ENCODE data around the gene TAF1B.

Gene TAF1B

DNA sequence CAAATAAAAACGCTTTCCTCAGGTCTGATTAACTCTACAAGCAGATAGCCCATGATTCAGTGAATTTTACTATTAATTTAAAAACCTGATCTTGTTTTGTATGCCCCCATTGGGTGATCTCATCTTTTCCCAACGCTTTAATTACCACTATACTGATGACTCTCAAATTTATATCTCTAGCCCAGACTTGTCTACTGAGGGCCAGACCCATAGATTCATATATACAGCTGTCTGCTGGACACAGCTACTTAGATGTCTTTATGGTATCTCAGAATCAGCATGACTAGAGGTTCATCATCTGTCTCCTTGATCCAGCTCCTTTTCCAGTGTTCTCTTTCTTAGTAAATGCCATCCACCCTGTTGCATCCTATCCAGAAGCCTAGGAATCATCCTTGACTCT lies 33.8 kb downstream of the TAF1B start:
- DNase-seq (ENCODE audit: extremely low spot score, insufficient read length, low read depth) (no peak), FAIRE-seq (no peak)

GRCh38 chr2:9877726-9878125 lies 34.5 kb downstream of the TAF1B start:
- FAIRE-seq: no peak

GRCh38 chr2:9879455-9880194 lies 36.4 kb downstream of the TAF1B start:
- no peak for DNase-seq (ENCODE audit: extremely low spot score, insufficient read length, low read depth)
- FAIRE-seq: no peak

More at GRCh38 chr2:9877726-9878125, 34.5 kb downstream of the TAF1B start:
- DNase-seq (ENCODE audit: extremely low spot score, insufficient read length, low read depth): no peak

- DNase-seq (ENCODE audit: extremely low spot score, insufficient read length, low read depth) (no peak), FAIRE-seq (no peak)
These were observed 40.6 kb downstream of the TAF1B start for GRCh38 chr2:9883897-9884296.

DNA sequence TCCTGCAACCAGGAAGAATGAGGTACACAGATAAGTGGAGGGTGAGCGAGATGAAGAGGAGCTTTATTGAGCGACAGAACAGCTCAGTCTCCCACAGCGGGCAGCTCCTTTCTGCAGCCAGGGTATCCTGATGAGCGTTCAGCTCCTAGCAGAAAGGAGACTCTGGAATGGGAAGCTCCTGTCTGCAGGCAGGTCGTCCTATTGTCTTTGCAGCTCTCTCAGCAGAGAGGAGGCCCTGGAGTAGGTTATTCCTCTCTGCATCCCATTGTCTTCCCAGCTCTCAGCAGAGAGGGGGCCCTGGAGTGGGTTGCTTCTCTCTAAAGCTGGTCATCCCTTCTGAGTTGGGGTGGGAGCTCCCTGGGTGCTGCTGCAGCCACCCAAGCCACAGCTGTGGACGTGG lies 41.2 kb downstream of the TAF1B start:
- DNase-seq (ENCODE audit: extremely low spot score, insufficient read length, low read depth): no peak
- FAIRE-seq: no peak

GRCh38 chr2:9885036-9885684 lies 41.9 kb downstream of the TAF1B start:
- no peak for FAIRE-seq
- no peak for DNase-seq (ENCODE audit: extremely low spot score, insufficient read length, low read depth)

GRCh38 chr2:9887513-9887912 lies 44.2 kb downstream of the TAF1B start:
- no peak for DNase-seq (ENCODE audit: extremely low spot score, insufficient read length, low read depth)
- no peak for FAIRE-seq

DNA sequence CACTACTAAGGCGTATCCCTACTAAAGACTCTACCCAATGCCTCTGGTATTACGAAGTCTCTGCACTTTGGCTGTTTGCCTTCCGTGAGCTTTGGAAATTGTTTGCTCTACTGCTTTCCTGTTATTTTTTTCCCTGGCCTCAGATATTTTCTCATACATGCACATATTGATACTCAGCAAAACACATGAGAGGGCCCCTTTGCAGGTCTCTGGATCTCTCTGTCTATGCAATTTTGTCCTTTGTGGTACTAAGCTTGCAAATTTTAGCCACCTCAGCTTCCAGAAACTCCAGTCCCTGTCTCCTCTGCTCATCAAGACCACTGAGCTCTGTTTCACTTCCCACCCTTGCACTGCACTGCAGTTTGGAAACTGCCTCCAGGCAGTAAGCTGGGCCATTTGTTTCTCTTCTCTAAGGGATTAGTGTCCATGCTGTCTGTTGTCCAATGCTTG lies 46.6 kb downstream of the TAF1B start:
- no peak for FAIRE-seq
- no peak for DNase-seq (ENCODE audit: extremely low spot score, insufficient read length, low read depth)

DNA sequence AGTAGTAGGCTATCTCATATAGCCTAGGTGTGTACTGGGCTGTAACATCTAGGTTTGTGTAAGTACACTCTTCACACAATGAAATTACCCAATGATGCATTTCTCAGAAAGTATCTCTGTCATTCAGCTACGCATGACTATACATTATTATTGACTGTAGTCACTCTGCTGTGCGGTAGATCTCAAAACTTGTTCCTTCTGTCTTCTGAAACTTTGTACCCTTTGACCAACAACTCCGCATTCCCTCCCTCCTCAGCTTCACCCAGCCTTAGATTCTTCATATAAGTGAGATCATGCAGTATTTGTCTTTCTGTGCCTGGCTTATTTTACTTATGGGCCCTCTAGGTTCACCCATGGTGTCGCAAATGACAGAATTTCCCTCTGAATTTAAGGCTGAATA lies 49.0 kb downstream of the TAF1B start:
- DNase-seq (ENCODE audit: extremely low spot score, insufficient read length, low read depth) (no peak), FAIRE-seq (no peak)

- FAIRE-seq (no peak), DNase-seq (ENCODE audit: extremely low spot score, insufficient read length, low read depth) (no peak)
These were observed 52.7 kb downstream of the TAF1B start for GRCh38 chr2:9895669-9896590.

DNA sequence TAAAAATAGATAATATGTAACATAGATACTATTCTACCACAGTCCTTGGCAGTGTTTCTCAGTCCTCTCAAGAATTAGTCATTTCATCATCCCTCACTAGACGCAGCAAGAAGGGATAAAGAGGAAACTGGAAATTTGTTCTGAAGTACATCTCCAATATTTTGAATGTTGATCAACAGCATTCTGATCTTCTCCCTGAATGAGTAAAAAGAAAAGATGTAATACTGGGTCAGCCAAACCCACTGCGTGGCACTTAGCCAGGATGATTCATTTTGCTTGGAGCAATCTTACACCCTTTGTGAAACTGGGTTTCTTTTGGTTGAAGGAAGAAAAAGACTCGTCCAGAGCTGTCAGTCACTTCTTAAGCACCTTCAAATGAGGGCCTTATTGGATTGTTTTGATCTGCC lies 54.1 kb downstream of the TAF1B start:
- DNase-seq (ENCODE audit: extremely low spot score, insufficient read length, low read depth) (no peak), FAIRE-seq (peak; percentile 59)

DNA sequence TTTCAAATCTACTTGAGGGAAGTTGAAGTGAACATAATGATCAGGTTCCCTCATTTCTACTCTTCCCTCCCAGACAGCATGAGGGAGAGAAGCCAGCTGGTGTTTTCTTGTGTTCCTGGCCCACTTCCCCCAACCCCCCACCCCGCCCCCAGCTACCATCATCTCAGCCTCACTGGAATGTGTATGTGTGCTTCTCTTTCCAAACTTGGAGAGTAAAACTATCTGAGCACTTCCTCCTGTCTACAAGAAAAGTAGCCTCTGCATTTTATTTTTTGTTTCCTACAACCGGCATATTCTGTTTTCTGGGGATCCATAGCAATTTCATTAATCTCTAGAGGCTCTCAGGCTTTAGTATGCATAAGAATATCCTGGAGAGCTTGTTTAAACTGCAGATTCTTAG lies 54.6 kb downstream of the TAF1B start:
- no peak for DNase-seq (ENCODE audit: extremely low spot score, insufficient read length, low read depth)
- no peak for FAIRE-seq

GRCh38 chr2:9905413-9905812 lies 62.1 kb downstream of the TAF1B start:
- DNase-seq (ENCODE audit: extremely low spot score, insufficient read length, low read depth): no peak
- peak; percentile 5 for FAIRE-seq

GRCh38 chr2:9907402-9907801 lies 64.1 kb downstream of the TAF1B start:
- DNase-seq (ENCODE audit: extremely low spot score, insufficient read length, low read depth) (no peak), FAIRE-seq (no peak)

- no peak for DNase-seq (ENCODE audit: extremely low spot score, insufficient read length, low read depth)
- FAIRE-seq: no peak
These were observed 65.4 kb downstream of the TAF1B start for GRCh38 chr2:9908639-9909038.

GRCh38 chr2:9909106-9909505 lies 65.8 kb downstream of the TAF1B start:
- FAIRE-seq: no peak
- DNase-seq (ENCODE audit: extremely low spot score, insufficient read length, low read depth): no peak

DNA sequence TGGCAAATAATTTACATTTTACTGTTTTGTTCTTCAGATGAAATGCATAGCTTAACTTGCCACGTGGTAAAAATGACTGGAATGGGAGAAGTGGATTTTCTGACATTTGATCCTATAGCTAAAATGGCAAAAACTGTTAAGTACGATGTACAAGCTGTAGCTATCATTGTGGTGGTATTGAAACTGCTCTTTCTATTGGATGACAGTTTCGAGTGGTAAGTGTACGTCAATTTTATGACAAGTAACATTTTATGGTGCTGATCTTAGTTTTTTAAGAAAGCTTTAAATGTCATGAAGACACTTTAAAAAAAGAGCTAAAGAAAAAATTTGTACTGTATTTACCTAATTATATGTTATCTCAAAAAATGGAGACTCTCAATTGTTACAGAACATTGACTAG lies 67.4 kb downstream of the TAF1B start:
- FAIRE-seq: no peak
- DNase-seq (ENCODE audit: extremely low spot score, insufficient read length, low read depth): no peak

GRCh38 chr2:9912468-9912867 lies 69.2 kb downstream of the TAF1B start:
- DNase-seq (ENCODE audit: extremely low spot score, insufficient read length, low read depth) (no peak), FAIRE-seq (no peak)

DNA sequence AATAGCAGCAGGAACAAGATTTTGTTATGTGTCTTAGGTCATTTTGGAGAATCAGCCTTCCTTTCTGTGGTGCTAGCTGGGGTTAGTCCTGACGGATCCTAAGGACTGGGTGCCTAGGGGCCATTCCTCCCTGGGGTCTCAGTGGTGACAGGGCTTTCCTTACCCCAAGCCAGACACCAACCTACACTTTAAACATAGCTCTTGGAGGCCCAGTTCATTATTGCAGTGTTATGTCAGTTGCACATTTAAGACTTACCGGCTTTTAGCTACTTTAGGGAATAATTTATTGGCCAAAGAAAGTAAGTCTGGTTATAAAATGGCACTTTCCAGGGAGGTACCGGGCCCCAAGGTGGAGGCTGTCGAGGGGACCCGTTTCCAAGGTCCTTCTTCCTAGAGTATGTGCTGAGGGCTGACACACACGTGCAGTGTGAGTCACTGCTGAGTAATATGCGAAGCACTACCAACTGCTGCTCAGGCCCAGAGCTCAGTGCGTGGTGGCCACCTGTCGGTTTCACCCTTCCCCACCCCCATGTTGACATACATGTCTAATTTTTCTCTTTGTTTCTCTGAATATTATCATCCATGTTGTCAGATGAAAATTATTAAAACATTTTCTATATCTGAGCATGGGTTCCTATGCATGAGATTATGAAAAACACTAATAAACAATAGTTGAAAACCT lies 71.3 kb downstream of the TAF1B start:
- DNase-seq (ENCODE audit: extremely low spot score, insufficient read length, low read depth) (peak; percentile 28), FAIRE-seq (peak; percentile 88)

DNA sequence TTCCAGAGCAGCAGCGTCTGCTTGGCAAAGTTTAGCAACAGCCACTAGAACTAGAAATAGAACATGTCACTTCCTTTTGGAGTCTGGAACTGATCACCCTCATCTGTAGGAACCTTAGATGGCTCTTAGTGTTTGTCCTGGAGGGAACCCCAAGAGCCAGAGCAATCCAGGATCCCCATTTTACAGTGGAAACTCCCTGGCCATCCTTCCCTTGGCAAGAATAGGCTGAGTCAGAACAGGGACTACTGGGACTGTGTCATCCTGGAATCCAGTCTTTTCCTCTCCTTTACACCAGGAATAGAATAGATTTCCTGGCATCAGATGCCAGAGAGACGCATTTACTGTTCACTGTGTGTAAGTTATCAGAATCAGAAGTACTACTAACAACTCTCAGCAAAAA lies 75.0 kb downstream of the TAF1B start:
- DNase-seq (ENCODE audit: extremely low spot score, insufficient read length, low read depth) (no peak), FAIRE-seq (no peak)
